Measurements from ENCODE around the gene BPIFB3.

DNA sequence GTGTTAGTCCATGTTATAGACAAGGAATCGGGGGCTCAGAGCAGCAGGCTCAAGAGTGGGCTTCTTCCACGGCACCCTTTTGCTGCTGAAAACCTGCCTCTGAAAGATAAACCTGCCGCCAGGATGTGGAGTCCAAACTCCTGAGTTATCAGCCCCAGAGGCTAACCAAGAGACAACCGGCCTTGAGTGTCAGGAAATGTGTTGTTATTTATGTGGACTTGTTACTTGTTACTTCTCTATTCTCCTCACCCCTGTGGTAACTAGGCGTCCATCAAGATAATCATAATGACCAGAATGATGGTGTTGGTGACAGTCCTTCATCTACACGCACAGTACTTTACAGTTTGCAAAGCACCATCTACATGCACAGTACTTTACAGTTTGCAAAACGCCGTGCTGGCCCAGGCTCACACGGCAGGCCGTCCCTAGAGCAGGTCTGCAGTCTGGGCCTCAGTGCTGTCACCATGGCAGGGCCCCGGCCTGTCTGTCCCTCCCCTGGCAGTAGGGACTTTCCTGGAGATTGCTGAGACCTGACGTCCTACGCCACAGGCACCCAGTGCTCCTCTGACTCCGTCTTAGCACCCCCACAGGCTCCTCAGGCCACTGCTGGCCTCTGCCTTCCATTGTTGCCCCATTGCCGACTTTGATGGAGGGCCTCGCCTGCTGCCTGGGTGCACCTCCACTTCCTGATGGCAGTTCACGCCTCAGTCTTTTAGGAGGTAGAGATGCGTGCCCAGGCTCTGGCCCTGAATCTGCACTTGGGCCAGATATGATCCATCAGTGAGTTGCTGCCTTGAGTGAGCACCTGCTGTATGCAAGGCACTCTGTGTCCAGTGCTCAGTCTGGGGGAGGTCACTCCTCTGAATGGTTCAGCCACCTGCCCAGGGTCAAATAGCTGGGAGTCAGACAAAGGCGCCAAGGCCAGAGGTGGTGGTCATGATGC lies 16.7 kb downstream of the BPIFB3 start:
- TF ChIP-seq, protein P1, sequence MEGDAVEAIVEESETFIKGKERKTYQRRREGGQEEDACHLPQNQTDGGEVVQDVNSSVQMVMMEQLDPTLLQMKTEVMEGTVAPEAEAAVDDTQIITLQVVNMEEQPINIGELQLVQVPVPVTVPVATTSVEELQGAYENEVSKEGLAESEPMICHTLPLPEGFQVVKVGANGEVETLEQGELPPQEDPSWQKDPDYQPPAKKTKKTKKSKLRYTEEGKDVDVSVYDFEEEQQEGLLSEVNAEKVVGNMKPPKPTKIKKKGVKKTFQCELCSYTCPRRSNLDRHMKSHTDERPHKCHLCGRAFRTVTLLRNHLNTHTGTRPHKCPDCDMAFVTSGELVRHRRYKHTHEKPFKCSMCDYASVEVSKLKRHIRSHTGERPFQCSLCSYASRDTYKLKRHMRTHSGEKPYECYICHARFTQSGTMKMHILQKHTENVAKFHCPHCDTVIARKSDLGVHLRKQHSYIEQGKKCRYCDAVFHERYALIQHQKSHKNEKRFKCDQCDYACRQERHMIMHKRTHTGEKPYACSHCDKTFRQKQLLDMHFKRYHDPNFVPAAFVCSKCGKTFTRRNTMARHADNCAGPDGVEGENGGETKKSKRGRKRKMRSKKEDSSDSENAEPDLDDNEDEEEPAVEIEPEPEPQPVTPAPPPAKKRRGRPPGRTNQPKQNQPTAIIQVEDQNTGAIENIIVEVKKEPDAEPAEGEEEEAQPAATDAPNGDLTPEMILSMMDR (IDR thresholded peaks at IDR 0.05): no peak
- TF ChIP-seq ZNF232 (CRISPR knock-in tag; IDR thresholded peaks at IDR 0.05) (no peak), ESRRA (CRISPR knock-in tag; IDR thresholded peaks at IDR 0.05; ENCODE audit: borderline replicate concordance) (no peak), SP1 (CRISPR knock-in tag; conservative IDR thresholded peaks at IDR 0.05) (no peak)

Data from WTC11 (cell line).